Sigmoid colon (tissue), 4 donors: ENCODE measurements around the gene DCLK2.

Experiments used
- EP300 ChIP-seq, 4 donors: sonication (generic); formaldehyde crosslinking; IDR thresholded peaks; one replicate each; pipeline ENCODE4 v1.6.1; 2017; ENCODE audit warnings: antibody characterized with exemption in 4 of 4
- POLR2AphosphoS5 ChIP-seq, 4 donors: sonication (generic); formaldehyde crosslinking; IDR thresholded peaks; one replicate each; pipeline ENCODE4 v1.6.1; 2017; ENCODE audit warnings: antibody characterized with exemption in 4 of 4
- TF ChIP-seq, protein P1 (sequence below), 4 experiments: fragments of 450-650 bp in 3 of 4; fragments of 200-600 bp in 1 of 4; IDR thresholded peaks; one replicate each; pipeline ENCODE4 v1.5.1; 2016 to 2019; ENCODE audit warnings: antibody characterized with exemption in 4 of 4, mild to moderate bottlenecking in 3 of 4, moderate library complexity in 2 of 4

DNA sequence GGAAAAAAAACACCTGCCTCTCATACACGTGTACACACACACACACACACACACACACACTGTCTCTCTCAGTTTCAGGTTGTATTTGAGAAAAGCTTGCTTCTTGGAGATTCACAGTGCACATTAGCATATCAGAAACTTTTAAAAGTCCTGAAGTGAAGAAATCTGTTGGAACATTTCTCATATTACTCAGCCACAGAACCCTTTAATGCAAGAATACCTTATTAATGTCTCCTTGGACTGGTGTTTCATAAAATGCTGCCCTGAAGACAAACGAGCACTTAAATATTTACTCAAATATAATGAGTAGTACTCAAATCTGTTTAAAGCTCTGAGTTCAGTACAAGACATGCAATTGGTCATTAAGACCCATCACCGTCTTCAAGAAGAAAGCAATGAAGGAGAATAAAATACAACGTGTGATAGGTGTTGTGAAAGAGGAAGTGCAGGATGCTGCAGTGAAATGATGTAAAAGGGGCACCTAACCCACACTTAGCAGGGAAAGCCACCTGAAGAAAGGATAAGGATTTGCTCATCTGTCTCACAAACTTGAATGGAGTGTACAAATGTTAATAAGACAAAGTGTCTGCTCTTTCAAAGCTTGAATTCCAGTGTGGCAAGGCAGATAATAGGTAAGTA lies 57.0 kb downstream of the DCLK2 start:
- TF ChIP-seq POLR2AphosphoS5 (IDR thresholded peaks at IDR 0.05): no peak
- TF ChIP-seq, protein P1, sequence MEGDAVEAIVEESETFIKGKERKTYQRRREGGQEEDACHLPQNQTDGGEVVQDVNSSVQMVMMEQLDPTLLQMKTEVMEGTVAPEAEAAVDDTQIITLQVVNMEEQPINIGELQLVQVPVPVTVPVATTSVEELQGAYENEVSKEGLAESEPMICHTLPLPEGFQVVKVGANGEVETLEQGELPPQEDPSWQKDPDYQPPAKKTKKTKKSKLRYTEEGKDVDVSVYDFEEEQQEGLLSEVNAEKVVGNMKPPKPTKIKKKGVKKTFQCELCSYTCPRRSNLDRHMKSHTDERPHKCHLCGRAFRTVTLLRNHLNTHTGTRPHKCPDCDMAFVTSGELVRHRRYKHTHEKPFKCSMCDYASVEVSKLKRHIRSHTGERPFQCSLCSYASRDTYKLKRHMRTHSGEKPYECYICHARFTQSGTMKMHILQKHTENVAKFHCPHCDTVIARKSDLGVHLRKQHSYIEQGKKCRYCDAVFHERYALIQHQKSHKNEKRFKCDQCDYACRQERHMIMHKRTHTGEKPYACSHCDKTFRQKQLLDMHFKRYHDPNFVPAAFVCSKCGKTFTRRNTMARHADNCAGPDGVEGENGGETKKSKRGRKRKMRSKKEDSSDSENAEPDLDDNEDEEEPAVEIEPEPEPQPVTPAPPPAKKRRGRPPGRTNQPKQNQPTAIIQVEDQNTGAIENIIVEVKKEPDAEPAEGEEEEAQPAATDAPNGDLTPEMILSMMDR (IDR thresholded peaks at IDR 0.05): no peak
- no peak for TF ChIP-seq EP300 (IDR thresholded peaks at IDR 0.05)
